SK-N-MC (cell line): Measurements from ENCODE around the gene CSRP1.
A peak's percentile ranks its signal among the peaks of the same experiment; 100 is the strongest.

Experiments used
- DNase-seq: peaks from one replicate; pipeline ENCODE4 v3.0.0-alpha.2; 2011; ENCODE audit warnings: low read depth, low spot score
- H3K27ac ChIP-seq: fragments of 200-600 bp; sonication (generic); 2 replicates; pipeline ENCODE4 v1.5.1; 2016; ENCODE audit warnings: mixed run types
- H3K36me3 ChIP-seq: fragments of 200-600 bp; sonication (generic); 2 replicates; pipeline ENCODE4 v1.6.1; 2017; ENCODE audit warnings: antibody characterized with exemption, low read length, mixed read lengths; ENCODE audit not compliant: insufficient read depth
- H3K4me3 ChIP-seq: fragments of 200-600 bp; sonication (generic); 2 replicates; pipeline ENCODE4 v1.5.1; 2016
- H3K9ac ChIP-seq: fragments of 200-600 bp; sonication (generic); 2 replicates; pipeline ENCODE4 v1.8.0; 2017; ENCODE audit warnings: mixed run types, mixed read lengths; ENCODE audit not compliant: insufficient read length
- H3K9me3 ChIP-seq: fragments of 200-600 bp; sonication (generic); 2 replicates; pipeline ENCODE4 v1.6.1; 2017; ENCODE audit warnings: low read depth, mild to moderate bottlenecking, antibody characterized with exemption, low read length, moderate library complexity, mixed read lengths
- EZH2 ChIP-seq: fragments of 200-600 bp; sonication (generic); IDR thresholded peaks from one replicate; pipeline ENCODE4 v1.6.1; 2017; ENCODE audit warnings: antibody characterized with exemption
- FOXP2 ChIP-seq: optimal IDR thresholded peaks from 2 replicates; pipeline ENCODE3; 2011; ENCODE audit warnings: mild to moderate bottlenecking, moderate library complexity; ENCODE audit not compliant: insufficient read depth; ENCODE audit errors: extremely low read length, control extremely low read depth
- POLR2AphosphoS5 ChIP-seq: IDR thresholded peaks from 2 replicates; pipeline ENCODE4 v1.6.1; 2012; ENCODE audit warnings: mild to moderate bottlenecking, low read depth, low read length, borderline replicate concordance

CSRP1 gene

GRCh38 chr1:201456499-201457309 lies 50.2 kb downstream of the CSRP1 start:
- TF ChIP-seq POLR2AphosphoS5 (no peak; the same call in 1 of the 2 replicates), EZH2 (no peak), FOXP2 (no peak)
- Histone ChIP-seq H3K36me3 (no peaks in the 10 kb centered on the region), H3K9ac (peak overlapping the region; percentile 34), H3K4me3 (0 out of 2 replicates have a peak overlapping the region, but pooled peaks have one; percentile 6), H3K27ac (peak overlapping the region; percentile 90), H3K9me3 (no peaks in the 10 kb centered on the region)
- no peak for DNase-seq

GRCh38 chr1:201455098-201455497 lies 51.8 kb downstream of the CSRP1 start:
- no peak for DNase-seq
- H3K4me3 ChIP-seq: no peak overlapping the region
- H3K9ac ChIP-seq: no peak overlapping the region
- TF ChIP-seq FOXP2 (no peak), POLR2AphosphoS5 (no peak), EZH2 (no peak)
- no peaks in the 10 kb centered on the region for H3K36me3 ChIP-seq
- H3K27ac ChIP-seq: no peak overlapping the region
- H3K9me3 ChIP-seq: no peaks in the 10 kb centered on the region

- H3K9me3 ChIP-seq: no peaks in the 10 kb centered on the region
- no peak overlapping the region for H3K9ac ChIP-seq
- no peak overlapping the region for H3K4me3 ChIP-seq
- H3K27ac ChIP-seq: 0 out of 2 replicates have a peak overlapping the region, but pooled peaks have one; percentile 11
- TF ChIP-seq POLR2AphosphoS5 (no peak), FOXP2 (no peak), EZH2 (no peak)
- H3K36me3 ChIP-seq: no peaks in the 10 kb centered on the region
- no peak for DNase-seq
Observed at GRCh38 chr1:201454608-201455007, 52.3 kb downstream of the CSRP1 start.

DNA sequence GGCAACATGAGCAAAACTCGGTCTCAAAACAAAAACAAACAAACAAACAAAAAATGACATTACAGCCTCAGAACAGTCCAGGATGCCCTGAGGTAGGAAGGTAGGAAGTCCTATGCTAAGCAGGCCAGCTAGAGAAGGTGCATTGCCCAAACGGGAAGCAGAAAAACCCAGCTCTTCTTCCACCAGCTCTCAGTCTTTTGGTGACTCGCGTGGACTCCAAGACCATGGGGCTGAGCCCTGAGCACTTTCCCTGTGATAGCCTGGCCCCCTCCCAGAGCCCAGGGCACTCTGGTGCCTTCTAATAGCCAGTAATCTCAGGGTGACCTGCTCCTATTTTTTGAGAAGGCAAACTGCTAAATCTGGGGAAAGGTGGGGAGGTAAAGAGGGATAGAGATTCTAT lies 54.1 kb downstream of the CSRP1 start:
- no peak for DNase-seq
- Histone ChIP-seq H3K4me3 (no peak overlapping the region), H3K36me3 (no peaks in the 10 kb centered on the region), H3K9me3 (no peaks in the 10 kb centered on the region), H3K27ac (no peak overlapping the region), H3K9ac (no peak overlapping the region)
- TF ChIP-seq FOXP2 (no peak), POLR2AphosphoS5 (no peak), EZH2 (no peak)

- Histone ChIP-seq H3K4me3 (no peak overlapping the region), H3K9me3 (no peaks in the 10 kb centered on the region), H3K36me3 (no peaks in the 10 kb centered on the region), H3K9ac (no peak overlapping the region), H3K27ac (peak overlapping the region; percentile 59)
- TF ChIP-seq POLR2AphosphoS5 (peak; percentile 48), FOXP2 (no peak), EZH2 (no peak)
- DNase-seq: no peak
Observed at GRCh38 chr1:201450721-201451291, 56.1 kb downstream of the CSRP1 start.

DNA sequence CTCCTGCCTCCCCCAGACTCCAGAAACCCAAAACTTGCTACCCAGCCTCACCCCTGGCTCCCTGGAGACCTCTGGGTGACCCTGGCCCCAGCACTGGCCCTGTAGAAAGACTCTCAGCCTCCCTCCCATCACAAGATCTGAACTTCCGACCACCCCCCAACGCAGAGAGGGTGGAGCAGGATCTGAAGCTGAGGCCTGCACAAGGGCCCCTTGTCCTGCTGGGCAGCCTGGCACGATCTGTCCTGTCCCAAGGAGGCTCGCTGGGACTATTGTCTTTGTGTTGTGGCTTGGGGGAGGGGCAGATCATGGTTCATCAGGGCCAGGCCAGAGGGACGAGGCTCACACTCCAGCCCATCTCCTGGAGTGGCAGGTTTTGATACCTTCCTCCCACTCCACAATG lies 57.9 kb downstream of the CSRP1 start:
- no peak overlapping the region for H3K9ac ChIP-seq
- no peak overlapping the region for H3K4me3 ChIP-seq
- TF ChIP-seq POLR2AphosphoS5: no peak
- no peak for TF ChIP-seq FOXP2
- TF ChIP-seq EZH2: no peak
- no peak for DNase-seq
- H3K27ac ChIP-seq: no peak overlapping the region
- H3K36me3 ChIP-seq: no peaks in the 10 kb centered on the region
- no peaks in the 10 kb centered on the region for H3K9me3 ChIP-seq

- TF ChIP-seq EZH2 (no peak), FOXP2 (no peak), POLR2AphosphoS5 (no peak)
- H3K27ac ChIP-seq: no peak overlapping the region
- H3K4me3 ChIP-seq: no peak overlapping the region
- H3K9me3 ChIP-seq: no peaks in the 10 kb centered on the region
- no peaks in the 10 kb centered on the region for H3K36me3 ChIP-seq
- H3K9ac ChIP-seq: no peak overlapping the region
- DNase-seq: no peak
Observed at GRCh38 chr1:201447903-201448871, 58.7 kb downstream of the CSRP1 start.

DNA sequence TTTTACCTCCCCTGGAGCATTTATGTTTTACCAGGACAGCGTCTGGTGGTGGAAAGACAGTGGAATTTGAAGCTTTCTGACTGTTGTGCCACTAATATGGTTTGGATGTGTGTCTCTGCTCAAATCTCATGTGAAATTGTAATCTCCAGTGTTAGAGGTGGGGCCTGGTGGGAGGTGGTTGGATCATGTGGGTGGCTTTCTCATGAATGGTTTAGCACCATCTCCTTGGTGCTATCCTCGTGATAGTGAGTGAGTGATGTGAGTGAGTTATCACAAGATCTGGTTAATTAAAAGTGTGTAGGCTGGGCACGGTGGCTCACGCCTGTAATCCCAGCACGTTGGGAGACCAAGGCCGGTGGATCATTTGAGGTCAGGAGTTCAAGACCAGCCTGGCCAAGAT lies 61.6 kb downstream of the CSRP1 start:
- Histone ChIP-seq H3K9ac (no peak overlapping the region), H3K27ac (no peak overlapping the region), H3K4me3 (no peak overlapping the region), H3K36me3 (no peaks in the 10 kb centered on the region), H3K9me3 (peaks cover 9% of the 10 kb centered on the region; the same call in 1 of the 2 replicates)
- TF ChIP-seq EZH2 (no peak), FOXP2 (no peak), POLR2AphosphoS5 (no peak)
- no peak for DNase-seq
